ENCODE measurements around the gene TNFAIP8L3. TPM values are rescaled to one million over a fixed set of nuclear protein-coding genes. Genes with fewer than 3 reads are reported as not detected.

TNFAIP8L3 gene
- total and polyA plus RNA-seq, 9 of the 15 experiments (the other 6 are each of a cell fraction or from before 2014, with no cell fraction given) = 0.13 TPM; not detected in 8

GRCh38 chr15:51089699-51090453 lies 4.8 kb downstream of the TNFAIP8L3 start:
- peaks cover 0 to 5% of the 10 kb centered on the region in 2 experiments; a peak in 1 of 5 replicates for H3K27me3 ChIP-seq (ENCODE audit: control insufficient read depth in 2 of 2, insufficient read depth in 2 of 2, low read length in 2 of 2)
- H3K9me1 ChIP-seq (ENCODE audit: control insufficient read depth, insufficient read depth, low read length) = no peaks in the 10 kb centered on the region
- H3K9me3 ChIP-seq (replicated peaks; ENCODE audit: control insufficient read depth, insufficient read depth, low read depth, low read length) = no peaks in the 10 kb centered on the region
- H3K4me2 ChIP-seq (ENCODE audit: insufficient read depth, low read length) = no peak overlapping the region
- no peak overlapping the region for H2AFZ ChIP-seq (ENCODE audit: low read depth, low read length)
- FAIRE-seq = no peak
- H3K79me2 ChIP-seq (ENCODE audit: control insufficient read depth, insufficient read depth, low read length) = no peaks in the 10 kb centered on the region
- H3K4me1 ChIP-seq (replicated peaks in 1 of 2; ENCODE audit: control insufficient read depth in 2 of 2, insufficient read depth in 2 of 2, low read length in 2 of 2) = peaks cover 5 to 8% of the 10 kb centered on the region in 2 experiments; a peak in 2 of 5 replicates
- H4K20me1 ChIP-seq (replicated peaks; ENCODE audit: control insufficient read depth, insufficient read depth, low read length) = no peaks in the 10 kb centered on the region
- in situ Hi-C loops (cut with MboI) (no loop called here), intact Hi-C loops (cut with micrococcal nuclease) (no loop called here)
- H3K9ac ChIP-seq (ENCODE audit: insufficient read depth in 1 of 2, low read depth in 2 of 2, low read length in 2 of 2) = no peak overlapping the region
- ChIA-PET CTCF (ENCODE audit: low intra/inter-chr PET ratio) (no interaction called here), POLR2A (interaction anchor here (0.8 kb wide), 1 partner anchor 44 kb away, joined by 4 read pairs; no protein-coding TSS in a partner anchor)
- 0% methylated on average over 4 of the region's 4 CpGs for WGBS (ENCODE audit: insufficient coverage, low coverage, missing lambda C conversion rate)
- H3K36me3 ChIP-seq (ENCODE audit: control insufficient read depth, insufficient read depth, low read length) = no peaks in the 10 kb centered on the region
- no peak overlapping the region for H3K4me3 ChIP-seq
- H3K27ac ChIP-seq (ENCODE audit: extremely low read depth, low read depth, low read length) = no peak overlapping the region
- DNase-seq (ENCODE audit: extremely low read depth in 1 of 4, low spot score in 3 of 4) = no peak
- no peak for ATAC-seq
- BruUV-seq (replicated peaks) = no TSS peak
- TF ChIP-seq ZNF830 (CRISPR knock-in tag; IDR thresholded peaks at IDR 0.05) (no peak), ZBTB49 (CRISPR knock-in tag; IDR thresholded peaks at IDR 0.05; ENCODE audit: borderline replicate concordance) (no peak), ZNF165 (CRISPR knock-in tag; IDR thresholded peaks at IDR 0.05; ENCODE audit: borderline replicate concordance) (no peak), BCL6 (CRISPR knock-in tag; IDR thresholded peaks at IDR 0.05) (no peak), ZNF584 (CRISPR knock-in tag; IDR thresholded peaks at IDR 0.05; ENCODE audit: low read depth) (no peak), TOE1 (IDR thresholded peaks at IDR 0.05; ENCODE audit: borderline replicate concordance) (no peak), TOE1 (CRISPR knock-in tag; IDR thresholded peaks at IDR 0.05; ENCODE audit: borderline replicate concordance, low read depth) (no peak), POLR3G (IDR thresholded peaks at IDR 0.05; ENCODE audit: extremely low read depth, insufficient read length, insufficient replicate concordance) (no peak), MEIS2 (IDR thresholded peaks at IDR 0.05; ENCODE audit: partially characterized antibody) (peak; percentile 56), FOSL1 (tag; conservative IDR thresholded peaks at IDR 0.05) (no peak), ZNF695 (CRISPR knock-in tag; IDR thresholded peaks at IDR 0.05) (no peak), PBX2 (CRISPR knock-in tag; IDR thresholded peaks at IDR 0.05; ENCODE audit: low read depth) (no peak), PBX2 (tag; conservative IDR thresholded peaks at IDR 0.05; ENCODE audit: low read depth) (peak; percentile 72), SP2 (IDR thresholded peaks at IDR 0.05; ENCODE audit: extremely low read depth, low read depth, low read length, poor library complexity, severe bottlenecking) (no peak)

All from K562 (cell line).